NCI-H2029 treated with DMSO at 0.1 percent for 48 hours (cell line): Measurements from ENCODE around the gene ZBTB12.
"Not testable (repeated sequence)": the region's sequence is repeated elsewhere in the genome, so short reads cannot be mapped to it uniquely, and the experiment has no call there.

ENCODE experiments used
- DNase-seq: peaks from one replicate; lab custom pipeline; 2025; lab: John Stamatoyannopoulos, UW

The ZBTB12 gene

DNA sequence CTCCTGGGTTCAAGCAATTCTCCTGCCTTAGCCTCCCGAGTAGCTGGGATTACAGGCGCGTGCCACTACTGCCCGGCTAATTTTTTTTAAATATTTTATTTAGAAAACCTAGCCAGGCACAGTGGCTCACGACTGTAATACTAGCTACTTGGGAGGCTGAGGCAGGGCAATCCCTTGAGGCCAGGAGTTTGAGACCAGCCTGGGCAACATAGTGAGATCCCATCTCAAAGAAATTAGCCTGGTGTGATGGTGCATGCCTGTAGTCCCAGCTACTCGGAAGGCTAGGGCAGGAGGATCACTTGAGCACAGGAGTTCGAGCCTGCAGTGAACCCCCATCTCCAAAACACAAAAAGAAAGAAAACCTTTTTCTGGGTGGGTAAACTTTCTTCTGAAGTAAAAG is 25.5 kb downstream of the ZBTB12 start:
- no peak for DNase-seq

DNA sequence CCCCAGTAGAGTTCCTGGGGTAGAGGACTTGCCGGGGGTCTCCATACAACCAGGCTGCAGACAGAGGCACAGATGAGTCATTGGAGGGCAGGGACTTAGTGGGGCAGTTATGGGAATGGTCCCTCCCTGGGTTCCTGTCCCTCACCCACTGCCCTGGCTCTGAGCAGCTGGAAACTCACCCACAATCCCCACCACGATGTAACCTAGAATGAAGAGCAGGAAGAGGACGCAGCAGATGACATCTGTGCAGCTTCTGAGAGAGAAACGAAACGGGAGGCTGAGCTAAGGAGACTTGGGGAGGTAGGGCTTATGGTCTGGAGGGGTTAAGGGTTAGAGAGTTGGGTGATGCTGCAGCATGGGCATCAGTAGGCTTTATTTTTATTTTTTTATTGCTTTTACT is 26.0 kb downstream of the ZBTB12 start:
- no peak for DNase-seq

DNA sequence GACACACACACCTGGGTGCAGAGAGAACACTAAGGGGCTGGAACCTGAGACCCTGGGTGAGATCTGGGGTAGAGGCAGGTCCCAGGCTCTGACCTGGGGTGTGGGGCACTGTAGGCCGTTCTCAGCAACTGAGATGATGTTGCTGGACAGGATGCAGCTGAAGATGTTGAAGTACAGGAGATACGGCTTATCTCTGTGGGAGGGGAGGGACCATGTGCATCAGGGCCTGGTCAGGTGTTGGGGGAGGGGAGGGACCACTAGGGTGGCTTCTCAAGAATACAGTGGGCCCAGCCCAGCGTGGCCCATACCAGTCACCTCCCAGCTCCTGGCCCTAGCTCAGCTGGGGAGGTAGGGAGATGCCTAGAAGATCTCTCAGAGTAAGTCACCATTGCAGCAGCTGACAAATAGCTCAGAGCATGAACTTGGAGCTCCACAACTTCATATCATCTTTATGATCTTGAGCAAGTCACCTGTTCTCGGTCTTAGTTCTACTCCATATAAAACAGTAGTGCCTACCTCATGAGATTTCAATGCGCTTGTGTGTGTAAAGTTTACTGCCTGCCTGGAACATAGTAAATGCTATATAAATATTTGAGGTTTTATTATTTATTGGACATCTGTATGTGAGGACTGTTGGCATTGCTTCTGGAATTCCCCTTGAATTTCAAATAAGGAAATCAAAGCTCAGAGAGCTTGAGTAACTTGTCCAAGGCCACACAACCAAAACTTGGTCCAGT is 26.9 kb downstream of the ZBTB12 start:
- DNase-seq, result no peak

DNA sequence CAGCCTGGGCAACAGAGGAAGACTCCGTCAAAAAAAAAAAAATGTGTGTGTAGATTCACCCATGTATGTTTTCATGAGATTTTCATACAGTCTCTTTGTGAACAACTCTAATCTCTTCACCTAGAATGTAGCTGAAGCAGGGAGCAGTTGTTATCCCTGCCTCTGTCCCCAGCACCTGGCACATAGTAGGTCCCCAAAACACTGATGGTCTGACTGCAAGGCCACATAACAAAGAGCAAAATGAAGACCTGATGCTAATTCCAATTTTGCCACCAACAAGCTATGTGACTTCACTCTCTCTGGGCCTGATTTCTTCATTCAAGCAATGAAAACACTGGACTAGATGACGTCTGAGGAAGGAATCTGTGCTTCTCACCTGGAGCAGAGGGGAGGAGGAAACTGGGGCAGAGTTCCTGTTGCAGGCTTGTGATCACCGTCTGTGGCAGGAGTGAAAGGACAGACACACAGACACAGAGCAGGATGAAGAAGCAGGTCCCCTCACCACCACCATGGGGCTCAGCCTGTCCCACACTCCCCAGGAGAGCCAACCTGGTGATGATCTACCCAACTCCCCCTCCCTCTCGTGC is 27.7 kb downstream of the ZBTB12 start:
- no peak for DNase-seq

DNA sequence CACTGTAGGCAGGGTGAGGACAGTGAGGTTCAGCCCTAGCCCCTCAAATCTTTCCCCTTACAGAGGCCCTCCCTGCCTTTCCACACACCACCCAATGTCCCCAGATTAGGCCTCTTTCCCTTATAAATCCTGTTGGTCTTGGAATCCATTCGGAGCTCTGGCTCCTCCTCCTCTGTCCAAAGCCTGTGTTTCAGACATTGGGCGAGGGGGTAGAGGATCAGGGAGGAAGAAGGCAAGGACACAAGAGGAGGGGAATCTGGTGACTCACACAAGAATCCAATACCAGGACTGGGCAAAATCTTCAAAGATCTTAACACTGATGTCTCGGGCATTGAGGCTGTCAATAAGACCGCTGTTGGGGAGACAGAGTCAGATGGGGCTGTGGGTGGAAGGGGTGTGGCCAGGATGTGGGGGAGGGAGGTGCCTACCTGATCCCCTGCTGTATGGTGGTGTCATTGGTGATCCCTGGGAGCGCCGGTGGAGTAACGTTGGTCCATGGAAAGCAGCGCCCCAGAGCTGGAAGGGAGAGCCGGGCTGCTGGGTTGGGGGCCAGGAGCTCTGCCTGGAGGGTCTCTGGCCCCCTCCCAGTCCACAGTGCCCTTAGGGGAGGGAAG is 30.7 kb downstream of the ZBTB12 start:
- DNase-seq, result no peak

DNA sequence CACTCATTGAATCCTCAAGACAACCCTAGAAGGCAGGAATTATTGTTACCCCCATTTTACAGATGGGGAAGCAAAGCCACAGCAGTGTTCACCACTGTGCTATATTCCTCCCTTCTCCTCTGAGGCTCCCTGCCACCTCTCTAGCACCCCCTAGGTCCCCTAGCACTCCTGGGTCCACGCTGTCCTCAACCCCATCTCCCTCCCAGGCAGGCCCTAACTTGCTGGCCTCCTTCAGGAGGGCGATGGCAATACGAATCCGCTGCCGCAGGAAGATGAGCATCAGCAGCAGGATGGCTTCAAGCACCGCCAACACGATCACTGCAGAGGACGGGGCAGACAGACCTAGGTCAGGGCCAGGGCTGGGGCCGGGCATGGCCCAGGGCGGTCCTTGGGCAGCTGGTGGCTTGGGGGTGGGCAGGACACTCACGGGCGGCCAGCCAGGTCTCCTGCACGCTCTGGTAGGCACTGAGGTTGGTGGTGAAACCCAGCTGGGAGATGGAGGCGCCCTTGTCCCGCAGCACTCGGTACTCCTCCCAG is 31.4 kb downstream of the ZBTB12 start:
- no peak for DNase-seq

DNA sequence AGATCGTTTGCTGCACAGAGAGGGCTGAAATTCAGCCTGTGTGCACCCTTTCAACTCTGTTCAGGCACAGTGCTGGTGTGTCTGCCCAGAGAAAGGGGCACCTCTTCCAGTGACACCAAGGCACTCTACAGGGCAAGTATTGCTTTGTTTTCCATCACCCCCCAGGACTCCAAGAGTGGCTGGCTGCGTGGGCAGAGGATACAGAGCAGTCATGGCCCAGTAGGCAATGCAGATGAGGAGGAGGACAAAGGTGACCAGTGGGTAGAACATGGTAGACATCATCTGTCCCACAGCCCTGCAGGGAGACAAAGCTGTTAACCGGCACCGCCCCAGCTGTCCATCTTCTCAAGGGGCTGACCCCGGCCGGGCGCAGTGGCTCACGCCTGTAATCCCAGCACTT is 32.5 kb downstream of the ZBTB12 start:
- no peak for DNase-seq

DNA sequence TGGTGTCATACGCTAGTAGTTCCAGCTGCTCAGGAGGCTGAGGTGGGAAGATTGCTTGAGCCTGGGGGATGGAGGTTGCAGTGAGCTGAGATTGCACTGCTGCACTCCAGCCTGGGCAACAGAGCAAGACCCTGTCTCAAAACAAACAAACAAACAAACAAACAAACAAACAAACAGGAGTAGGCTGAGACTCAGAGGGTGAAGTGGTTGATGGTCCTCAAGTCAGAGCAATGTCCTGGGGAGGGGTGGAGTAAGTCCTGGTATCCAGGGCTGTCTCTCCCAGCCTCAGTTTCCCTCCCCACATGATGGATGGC is 33.3 kb downstream of the ZBTB12 start:
- not testable (repeated sequence) for DNase-seq

DNA sequence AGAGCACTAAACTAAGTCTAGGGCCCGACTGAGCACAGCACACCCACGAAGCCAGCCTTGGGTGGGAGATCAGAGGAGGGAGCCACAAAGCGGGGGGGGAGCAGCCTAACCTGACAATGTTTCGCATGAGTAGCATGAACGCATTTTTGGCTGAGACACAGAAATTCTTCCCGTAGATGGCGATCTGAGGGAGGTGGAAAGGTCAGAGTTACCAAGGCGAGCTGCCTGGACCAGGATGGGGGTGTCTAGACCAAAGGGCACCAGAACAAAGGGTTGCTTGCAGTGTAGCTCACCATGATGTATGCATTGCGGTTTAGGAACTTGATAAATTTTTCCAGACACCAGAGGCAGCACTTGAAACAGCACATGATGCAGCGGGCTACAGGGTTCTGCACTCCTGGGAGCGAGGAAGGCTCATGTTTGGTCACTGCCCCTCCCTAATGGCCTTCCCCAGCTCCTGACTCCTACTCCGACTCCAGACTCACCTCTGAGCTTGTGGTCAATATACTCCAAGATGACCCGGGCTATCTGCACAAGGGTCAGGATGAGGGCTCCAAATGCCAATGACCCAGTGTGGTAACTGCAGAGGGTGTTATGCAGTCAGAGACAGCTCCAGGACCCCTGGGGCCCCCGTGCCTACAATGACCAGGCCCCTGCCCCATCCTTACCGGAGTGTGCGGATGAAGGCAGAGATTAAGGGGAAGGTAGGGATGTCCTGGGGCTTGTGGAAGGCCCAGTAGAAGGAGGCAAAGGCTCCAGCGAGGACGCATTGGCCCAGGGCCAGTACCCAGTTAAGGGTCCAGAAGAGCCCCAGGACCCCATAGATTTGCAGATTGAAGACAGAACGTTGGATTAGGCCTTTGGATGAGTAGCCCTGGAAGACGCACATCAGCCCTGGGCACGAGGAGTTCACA is 36.4 kb downstream of the ZBTB12 start:
- DNase-seq, result no peak

DNA sequence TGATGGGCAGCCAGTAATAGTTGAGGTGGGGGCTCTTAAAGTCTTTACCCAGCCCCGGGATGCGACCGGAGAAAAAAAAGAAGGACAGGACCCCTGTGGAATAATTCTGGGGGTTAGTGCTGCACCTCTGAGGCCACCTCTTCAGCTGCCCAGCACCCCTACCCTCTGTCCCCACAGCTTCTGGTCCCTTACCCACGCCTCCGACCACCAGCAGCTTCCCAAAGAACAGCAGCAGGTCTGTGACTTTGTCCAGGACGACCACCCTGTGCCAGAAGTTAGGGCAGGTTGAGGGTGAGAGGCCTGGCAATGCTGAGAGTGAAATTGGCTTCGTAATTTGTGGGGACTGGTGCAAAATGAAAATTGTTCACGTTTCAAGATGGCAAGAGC is 37.1 kb downstream of the ZBTB12 start:
- DNase-seq, result no peak

DNA sequence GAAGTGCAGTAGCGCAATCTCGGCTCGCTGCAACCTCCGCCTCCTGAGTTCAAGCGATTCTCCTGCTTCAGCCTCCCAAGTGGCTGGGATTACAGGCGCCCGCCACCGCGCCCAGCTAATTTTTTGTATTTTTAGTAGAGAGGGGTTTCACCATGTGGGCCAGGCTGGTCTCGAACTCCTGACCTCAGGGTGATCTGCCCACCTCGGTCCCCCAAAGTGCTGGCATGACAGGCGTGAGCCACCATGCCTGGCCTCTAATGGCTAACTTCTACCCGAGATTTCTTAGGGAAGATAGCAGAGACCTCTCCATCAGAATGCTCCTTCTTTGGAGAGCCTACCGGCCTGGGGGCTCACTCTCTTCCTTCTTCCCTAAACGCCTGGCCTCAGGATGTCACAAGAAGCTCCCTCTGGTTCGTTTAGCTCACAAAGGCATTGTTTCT is 37.7 kb downstream of the ZBTB12 start:
- not testable (repeated sequence) for DNase-seq

DNA sequence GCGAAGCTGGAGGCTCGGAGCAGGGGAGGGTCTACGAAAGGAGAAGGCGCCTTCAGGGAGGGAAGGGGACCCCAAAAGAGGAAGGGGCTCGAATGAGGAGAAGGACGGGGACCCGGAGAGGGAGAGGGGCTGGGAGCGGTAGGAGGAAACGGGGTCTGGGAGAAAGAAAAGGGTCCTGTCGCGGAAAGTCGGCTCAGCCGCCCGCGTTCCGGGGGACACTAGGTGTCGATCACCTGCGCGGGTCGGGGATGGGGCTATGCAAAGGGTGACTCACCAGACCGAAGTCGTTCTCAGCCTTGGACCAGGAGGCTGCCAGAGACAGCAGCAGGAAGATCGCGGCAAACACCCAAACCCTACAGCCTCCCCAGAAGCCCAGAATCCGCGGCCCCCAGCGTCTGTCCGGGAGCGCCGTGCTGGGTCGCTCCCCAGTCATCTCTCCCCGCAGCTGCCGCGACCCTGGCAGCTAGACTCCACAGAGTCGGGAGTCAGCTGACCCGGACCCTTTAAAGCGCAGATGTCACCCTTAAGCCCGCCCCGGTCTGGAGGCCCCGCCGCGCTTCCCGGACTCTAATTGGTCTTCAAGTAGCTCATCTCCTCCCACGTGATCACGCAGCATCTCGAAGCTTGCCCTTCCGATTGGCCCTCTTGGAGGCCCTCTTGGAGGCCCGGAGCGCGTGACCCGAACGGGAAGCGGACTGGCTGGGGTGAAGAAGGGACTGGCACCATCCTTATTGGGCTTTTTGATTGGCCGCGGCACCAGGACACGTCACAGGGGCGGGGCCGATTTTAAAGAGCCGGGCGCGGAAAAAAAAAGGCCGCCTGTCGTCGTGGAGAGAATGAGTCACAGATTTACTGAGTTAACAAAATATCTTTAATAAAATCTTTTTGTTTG is 39.3 kb downstream of the ZBTB12 start, which contains the start of gene NEU1:
Gene NEU1, minus strand, starts transcription at position 478 of the 892 bp plus-strand sequence. Its CDS starts 45 bp downstream, at position 433.
- DNase-seq, result peak; percentile 97

DNA sequence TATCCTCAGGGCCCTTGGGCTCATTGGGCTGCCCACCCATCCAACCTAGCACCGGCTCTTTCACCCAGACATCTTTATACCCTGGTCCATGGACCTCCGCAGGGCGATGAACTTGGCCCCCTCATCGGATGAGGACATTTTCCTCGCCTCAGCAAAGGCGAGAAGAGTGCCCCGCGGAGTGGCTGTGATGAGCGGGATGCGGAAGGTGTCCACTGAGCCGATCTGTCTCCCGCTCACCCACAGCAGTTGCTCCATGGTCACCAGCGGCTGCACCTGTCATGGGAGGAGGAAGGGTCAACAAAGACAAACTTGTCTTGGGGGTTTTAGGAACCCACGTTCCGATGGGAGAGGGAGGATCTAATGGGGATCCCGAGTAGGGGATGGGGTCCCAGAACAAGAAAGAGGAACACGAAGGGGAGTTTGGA is 40.0 kb downstream of the ZBTB12 start:
- no peak for DNase-seq

DNA sequence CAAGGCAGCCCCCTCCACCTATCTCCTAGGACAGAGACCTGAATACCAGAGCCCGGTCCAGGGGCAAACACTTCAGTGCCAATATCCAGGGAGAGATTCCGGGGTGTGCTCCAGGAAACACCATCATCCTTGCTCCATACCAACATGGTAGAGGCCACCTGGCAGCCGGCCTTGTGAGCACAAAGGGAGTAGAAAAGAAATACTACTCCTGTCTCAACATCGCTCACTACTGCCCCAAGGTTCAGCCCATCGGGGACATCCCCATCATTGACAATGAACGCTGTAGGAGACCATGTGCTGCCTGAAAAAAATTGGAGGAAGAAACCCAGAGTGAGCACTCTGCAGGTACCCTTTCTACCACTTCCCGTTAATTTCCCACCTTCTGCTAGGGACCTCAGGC is 40.7 kb downstream of the ZBTB12 start:
- no peak for DNase-seq

DNA sequence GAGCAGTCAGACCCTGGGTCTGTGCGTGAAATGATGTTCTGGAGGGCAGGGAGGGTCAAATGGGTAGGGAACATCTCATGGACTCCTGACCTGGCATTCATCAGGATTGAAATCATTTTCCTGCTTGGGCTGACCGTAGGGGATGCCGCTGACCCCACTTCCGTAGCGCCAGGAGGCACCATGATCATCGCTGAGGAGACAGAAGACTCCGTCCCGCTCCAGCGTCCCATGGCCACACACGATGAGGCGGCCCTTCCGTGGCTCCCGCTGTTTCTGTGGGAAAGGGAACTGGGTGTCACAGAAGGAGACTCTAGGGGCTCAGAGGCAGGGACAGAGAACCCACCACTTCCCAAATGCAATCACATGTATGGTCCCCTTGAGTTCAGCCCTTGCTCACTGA is 41.5 kb downstream of the ZBTB12 start:
- DNase-seq, result no peak

DNA sequence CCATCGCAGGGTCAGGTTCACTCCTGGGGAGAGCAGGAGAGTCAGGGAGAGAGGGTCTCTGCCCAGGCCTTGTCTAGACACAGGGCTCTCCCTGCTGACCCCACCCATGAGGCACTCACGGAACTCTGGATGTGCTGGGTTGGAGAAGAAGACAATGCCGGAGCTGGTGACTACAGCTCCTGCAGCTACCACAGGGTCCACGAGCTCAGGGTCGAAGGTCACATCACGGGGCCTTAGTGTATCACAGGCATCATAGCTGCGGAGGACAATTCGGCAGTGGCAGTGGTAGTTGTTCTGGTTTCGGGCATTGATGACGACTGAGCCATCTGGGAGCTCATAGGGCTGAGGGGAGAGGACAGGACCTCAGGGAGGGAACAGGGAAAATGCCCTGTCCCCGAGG is 42.0 kb downstream of the ZBTB12 start:
- no peak for DNase-seq

DNA sequence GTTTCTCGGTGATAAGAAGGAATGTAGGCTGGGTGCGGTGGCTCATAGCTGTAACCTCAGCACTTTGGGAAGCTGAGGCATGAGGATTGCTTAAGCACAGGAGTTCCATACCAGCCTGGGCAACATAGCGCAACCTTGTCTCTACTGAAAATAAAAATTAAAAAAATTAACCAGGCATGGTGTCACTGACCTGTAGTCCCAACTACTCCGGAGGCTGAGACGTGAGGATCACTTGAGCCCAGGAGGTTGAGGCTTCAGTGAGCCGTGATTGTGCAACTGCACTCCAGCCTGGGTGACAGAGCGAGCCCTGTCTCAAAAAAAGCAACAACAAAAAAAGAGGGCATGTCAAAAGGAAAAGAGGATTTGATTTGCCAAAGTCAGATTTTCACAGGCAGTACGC is 43.2 kb downstream of the ZBTB12 start:
- DNase-seq, result no peak

DNA sequence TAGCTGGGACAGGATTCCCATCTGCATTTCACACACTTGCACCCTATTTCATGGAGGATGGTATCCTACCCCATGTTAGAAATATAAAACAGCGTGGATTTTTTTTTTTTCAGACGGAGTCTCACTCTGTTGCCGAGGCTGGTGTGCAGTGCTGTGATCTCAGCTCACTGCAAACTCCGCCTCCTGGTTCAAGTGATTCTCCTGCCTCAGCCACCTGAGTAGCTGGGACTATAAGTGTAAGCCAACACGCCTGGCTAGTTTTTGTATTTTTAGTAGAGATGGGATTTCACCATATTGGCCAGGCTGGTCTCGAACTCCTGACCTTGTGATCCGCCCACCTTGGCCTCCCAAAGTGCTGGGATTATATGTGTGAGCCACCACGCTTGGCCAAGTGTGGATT is 44.1 kb downstream of the ZBTB12 start:
- DNase-seq, result not testable (repeated sequence)

DNA sequence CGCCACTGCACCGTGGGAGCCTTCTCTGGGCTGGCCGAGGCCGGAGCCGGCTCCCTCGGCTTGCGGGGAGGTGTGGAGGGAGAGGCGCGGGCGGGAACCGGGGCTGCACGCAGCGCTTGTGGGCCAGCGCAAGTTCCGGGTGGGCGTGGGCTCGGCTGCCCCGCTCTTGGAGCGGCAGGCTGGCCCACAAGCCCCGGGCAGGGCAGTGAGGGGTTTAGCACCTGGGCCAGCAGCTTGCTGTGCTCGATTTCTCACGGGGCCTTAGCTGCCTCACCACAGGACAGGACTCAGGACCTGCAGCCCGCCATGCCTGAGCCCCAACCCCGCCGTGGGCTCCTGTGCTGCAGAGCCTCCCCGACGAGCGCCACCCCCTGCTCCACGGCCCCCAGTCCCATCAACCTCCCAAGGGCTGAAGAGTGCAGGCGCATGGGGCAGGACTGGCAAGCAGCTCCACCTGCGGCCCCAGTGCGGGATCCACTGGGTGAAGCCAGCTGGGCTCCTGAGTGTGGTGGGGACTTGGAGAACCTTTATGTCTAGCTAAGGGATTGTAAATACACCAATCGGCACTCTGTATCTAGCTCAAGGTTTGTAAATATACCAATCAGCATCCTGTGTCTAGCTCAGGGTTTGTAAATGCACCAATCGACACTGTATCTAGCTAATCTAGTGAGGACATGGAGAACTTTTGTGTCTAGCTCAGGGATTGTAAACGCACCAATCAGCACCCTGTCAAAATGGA is 49.7 kb downstream of the ZBTB12 start:
- not testable (repeated sequence) for DNase-seq

DNA sequence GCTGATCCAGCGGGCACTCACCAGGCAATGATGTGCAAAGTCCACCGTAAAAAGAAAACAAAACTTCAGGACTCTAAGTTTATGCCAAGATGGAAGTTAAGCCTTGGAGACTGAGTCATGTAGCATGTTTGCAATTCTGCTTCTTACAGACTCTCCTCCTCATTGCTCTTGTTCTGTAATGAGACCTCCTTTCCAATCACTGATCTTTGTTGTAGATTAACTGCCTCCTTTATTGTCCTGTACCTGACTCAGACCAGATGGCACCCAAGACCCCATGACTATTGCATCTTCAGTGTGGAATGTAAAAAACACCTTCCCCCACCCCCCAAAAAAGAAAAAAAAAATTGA is 50.4 kb downstream of the ZBTB12 start:
- no peak for DNase-seq
